Fibroblast of skin of left quadriceps (primary cell): Measurements from ENCODE around the gene GTPBP3.

Experiments used
- DNase-seq, 2 experiments: peaks; one replicate each; pipeline ENCODE4 v3.0.0-alpha.2; 2013; ENCODE audit warnings: low read depth in 2 of 2

The GTPBP3 gene

GRCh38 chr19:17327654-17328516 lies 9.5 kb upstream of the GTPBP3 start:
- DNase-seq, result no peak

DNA sequence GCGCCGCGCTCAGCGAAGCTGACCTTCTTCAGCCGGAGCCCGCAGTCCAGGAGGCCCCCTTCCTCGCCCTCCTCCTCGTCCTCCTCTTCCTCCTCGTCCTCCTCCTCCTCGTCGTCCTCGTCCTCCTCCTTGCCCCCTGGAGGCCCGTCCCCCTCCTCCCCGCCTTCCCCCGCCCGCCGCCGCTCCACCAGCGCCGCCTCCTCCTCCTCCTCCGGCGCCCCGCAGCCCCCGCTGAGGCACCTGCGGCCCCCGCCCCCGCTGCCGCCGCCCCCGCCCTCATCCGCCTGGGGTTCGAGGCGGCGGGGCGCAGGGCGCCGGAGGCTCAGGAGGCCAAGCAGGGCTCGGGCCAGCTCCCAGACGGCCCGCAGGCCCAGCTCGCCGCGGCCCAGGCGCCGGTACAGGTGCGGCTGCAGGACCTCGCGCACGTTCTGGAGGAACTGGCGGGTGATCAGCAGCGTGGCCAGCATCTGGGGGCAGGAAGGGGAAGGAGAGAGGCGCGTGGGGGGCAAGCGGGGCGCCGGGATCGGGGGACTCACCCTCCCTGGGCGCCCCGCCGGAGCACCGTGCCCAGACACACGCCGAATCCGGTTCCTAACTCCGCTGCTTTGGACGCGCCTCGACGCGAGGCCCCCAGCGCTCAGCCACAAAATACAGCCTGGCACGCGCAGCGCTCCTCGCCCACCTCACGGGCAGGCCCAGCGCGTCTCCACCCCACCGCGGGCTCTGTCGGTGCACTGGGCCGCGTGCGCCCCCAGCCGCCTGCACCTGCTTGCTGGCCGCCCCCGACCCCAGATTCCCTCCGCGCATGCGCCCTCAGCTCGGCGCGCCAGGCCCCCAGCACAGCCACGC lies 8.6 kb upstream of the GTPBP3 start:
- DNase-seq, result no peak

DNA sequence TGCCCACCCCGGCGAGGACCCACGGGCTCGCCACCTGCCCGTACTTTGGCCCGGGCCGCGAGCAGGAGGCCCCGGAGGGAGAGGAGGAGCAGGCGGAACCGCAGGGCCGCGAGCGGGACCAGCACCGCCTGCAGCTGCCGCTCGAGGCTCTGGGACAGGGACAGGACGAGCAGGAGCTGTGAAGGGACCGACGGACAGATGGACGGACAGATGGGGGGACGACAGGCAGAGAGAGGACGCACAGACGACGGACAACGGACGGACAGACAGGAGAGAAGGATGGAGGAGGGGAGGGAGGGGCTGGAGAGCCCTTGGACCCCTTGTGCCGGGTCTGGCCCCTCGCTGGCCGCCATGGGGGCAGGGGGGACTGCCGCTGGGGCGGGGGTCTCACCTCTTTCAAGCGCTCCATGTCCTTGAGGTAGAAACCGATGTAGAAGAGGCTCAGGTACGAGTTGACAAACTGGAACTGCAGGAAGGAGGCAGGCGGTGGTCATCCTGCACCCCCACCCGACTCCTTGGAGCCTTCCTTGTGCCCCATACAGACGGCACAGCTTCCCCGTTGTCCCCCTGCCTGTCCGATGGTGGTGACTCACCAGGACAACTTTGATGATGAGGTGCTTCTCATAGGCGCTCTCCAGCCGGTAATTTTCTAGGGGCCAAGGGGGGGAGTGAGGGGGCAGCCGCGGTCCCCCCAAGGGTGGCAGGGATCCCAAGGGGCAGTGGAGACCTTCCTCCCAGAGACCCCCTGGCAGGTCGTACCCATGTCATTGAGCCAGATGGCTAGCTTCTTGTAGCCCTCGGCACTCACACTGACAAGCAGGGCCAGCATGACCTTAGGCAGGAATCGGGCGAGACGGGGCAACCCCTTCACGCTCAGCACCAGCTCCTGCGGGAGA lies 7.7 kb upstream of the GTPBP3 start:
- DNase-seq, result no peak

- DNase-seq, result no peak
These were observed 6.9 kb upstream of the GTPBP3 start for GRCh38 chr19:17330262-17331044.

GRCh38 chr19:17331045-17331558 lies 6.3 kb upstream of the GTPBP3 start:
- no peak for DNase-seq

- DNase-seq, result no peak
These were observed 5.0 kb upstream of the GTPBP3 start for GRCh38 chr19:17332360-17332676.

DNA sequence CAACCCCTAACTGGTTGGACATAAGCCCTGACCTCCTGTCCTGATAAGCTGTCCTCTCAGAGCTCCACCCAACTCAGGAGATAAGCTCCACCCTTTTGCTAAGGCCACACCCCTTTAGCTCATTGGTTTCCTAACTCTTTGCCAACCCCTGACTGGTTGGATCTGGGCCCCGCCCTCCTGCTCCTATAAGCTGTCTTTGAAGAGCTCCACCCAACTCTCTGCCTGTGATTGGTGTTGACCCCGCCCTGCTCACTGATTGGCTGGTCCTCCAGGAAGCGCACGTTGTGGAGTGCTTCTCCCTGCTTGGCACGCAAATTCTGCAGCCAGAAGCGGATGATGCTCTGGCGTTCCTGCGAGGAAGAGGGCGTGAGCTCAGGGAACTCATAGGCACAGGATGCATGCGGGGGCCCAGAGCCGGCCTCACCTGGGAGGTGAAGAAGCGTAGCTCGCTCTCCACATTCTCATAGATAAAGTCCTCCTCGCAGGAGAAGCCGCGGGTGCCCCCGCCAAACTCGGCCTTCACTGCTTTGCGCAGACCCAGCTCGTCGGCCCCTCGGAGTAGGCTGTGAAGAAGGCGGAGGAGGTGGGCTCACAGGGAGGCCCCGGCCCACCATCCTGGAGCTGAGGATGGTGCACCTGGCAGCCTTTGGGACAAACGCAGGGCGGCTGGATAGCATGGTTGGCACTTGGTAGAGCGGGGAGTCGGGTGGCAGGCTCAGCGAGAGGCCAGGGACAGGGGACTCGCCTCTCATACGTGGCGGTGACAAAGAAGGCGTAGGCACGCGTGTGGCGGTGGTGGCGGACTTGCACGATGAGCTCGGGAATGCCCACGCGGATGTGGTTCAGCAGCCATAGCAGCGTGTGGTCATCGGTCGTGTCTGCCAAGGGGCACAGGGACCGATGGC lies 4.4 kb upstream of the GTPBP3 start:
- DNase-seq, result peak in 1 of 2 experiments; percentile 20

GRCh38 chr19:17333611-17334413 lies 3.5 kb upstream of the GTPBP3 start:
- peak; percentile 61 to 64 for DNase-seq

- peak; percentile 98 for DNase-seq
These were observed 2.6 kb upstream of the GTPBP3 start, which contains the start of gene ANO8 for GRCh38 chr19:17334414-17335409. Gene ANO8 (minus strand): TSS chr19:17334855. CDS start chr19:17334670, 185 bp downstream.

GRCh38 chr19:17335575-17335974 lies 1.8 kb upstream of the GTPBP3 start:
- no peak for DNase-seq

GRCh38 chr19:17337675-17338432 lies 501 bp downstream of the GTPBP3 start:
- DNase-seq, result no peak

DNA sequence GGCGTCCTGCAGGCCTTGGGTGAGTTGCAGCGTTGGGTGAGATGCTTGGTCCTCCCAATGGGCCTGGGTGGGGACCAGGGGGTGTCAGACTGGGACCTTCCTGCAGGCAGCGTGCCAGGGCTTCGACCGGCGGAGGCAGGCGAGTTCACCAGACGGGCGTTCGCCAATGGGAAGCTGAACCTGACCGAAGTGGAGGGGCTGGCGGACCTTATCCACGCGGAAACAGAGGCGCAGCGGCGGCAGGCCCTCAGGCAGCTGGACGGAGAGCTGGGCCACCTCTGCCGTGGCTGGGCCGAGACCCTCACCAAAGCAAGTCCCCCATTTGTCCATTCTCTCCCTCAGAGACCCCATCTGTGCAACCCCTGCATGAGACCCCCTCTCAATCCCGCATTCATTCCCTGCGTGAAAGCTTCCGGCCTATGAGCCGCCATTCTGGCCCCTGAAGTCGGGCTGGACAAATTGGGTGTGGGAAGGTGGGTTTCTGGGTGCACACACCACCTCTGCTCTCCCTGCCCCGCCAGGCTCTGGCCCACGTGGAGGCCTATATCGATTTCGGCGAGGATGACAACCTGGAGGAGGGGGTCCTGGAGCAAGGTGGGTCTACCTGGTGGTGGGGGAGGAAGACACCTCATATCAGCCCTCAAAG lies 1.2 kb downstream of the GTPBP3 start:
- no peak for DNase-seq

DNA sequence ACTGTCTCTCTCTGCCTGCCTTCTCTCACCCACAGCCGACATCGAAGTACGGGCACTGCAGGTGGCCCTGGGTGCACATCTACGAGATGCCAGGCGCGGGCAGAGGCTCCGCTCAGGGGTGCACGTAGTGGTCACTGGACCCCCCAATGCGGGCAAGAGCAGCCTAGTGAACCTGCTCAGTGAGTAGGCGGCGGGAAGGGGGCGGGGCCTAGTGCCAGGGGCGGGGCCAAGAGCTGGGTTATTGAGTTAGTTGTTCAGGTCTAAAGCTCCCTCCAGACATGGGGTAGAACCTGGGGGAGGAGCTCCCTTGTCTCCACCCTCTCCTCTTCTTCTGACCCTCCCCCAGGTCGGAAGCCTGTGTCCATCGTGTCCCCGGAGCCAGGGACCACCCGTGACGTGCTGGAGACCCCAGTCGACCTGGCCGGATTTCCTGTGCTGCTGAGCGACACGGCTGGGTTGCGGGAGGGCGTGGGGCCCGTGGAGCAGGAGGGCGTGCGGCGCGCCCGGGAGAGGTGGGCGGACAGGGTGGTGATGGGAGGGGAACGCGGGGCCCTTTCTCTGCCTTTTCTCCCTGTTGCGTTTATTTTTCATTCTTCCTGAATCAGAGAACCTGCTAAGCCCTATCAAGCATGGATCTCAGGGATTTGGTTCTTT lies 1.9 kb downstream of the GTPBP3 start:
- DNase-seq, result no peak

DNA sequence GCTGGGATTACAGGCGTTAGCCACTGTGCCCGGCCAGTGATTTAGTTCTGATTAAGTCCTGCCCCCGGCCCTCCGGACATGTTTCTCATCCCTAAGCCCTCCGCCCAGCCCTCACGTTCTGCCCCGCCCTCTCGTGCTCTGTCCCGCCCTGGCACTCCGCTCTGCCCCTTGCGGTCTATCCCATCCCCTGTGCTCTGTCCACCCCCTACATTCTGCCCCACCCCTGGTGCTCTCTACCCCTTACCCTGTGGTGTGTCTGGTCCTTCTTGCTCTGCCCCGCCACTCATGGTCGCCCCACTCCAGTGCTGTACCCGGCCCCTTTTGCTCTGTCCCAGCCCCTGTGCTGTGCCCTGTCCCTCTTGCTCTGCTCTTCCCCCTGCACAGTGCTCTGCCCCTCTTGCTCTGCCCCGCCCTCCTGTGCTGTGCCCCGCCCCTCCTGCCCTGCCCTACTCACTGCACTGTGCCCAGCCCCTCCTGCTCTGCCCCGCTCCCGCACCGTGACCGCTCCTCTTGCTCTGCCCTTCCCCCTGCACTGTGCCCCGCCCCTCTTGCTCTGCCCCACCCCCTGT lies 3.0 kb downstream of the GTPBP3 start:
- DNase-seq, result no peak

- no peak for DNase-seq
These were observed 3.6 kb downstream of the GTPBP3 start for GRCh38 chr19:17340871-17341357.
